Stimulated activated CD4-positive, alpha-beta T cell treated with anti-CD3 and anti-CD28 coated beads, Interleukin-2, amount 100 ng/mL, for 24 hours (primary cell): ENCODE data around the gene ACP1.

Experiments used
- DNase-seq, 2 donors: peaks; one replicate each; pipeline ENCODE4 v3.0.0-alpha.2; 2020

The ACP1 gene

GRCh38 chr2:256094-256493 is 8.7 kb upstream of the ACP1 start:
- DNase-seq: no peak

- DNase-seq: no peak
Observed at GRCh38 chr2:257429-257828, 7.3 kb upstream of the ACP1 start.

- DNase-seq: no peak
Observed at GRCh38 chr2:257842-258241, 6.9 kb upstream of the ACP1 start.

- no peak for DNase-seq
Observed at GRCh38 chr2:258933-259332, 5.8 kb upstream of the ACP1 start.

GRCh38 chr2:259789-260331 is 4.9 kb upstream of the ACP1 start:
- DNase-seq: no peak

- no peak for DNase-seq
Observed at GRCh38 chr2:260507-261161, 4.1 kb upstream of the ACP1 start.

- DNase-seq: no peak
Observed at GRCh38 chr2:262117-262516, 2.6 kb upstream of the ACP1 start.

GRCh38 chr2:263022-263738 is 1.6 kb upstream of the ACP1 start:
- DNase-seq: no peak

GRCh38 chr2:263774-264492 is 814 bp upstream of the ACP1 start, which contains the start of gene SH3YL1:
TSS of gene SH3YL1 (minus strand) at chr2:264032. CDS start at chr2:263984, 48 bp downstream.
- DNase-seq: peak; percentile 49 to 56

GRCh38 chr2:268323-268722 is 3.6 kb downstream of the ACP1 start:
- DNase-seq: no peak

- DNase-seq: no peak
Observed at GRCh38 chr2:269356-270030, 4.7 kb downstream of the ACP1 start.

GRCh38 chr2:270861-271260 is 6.1 kb downstream of the ACP1 start:
- no peak for DNase-seq

- no peak for DNase-seq
Observed at GRCh38 chr2:271917-272316, 7.2 kb downstream of the ACP1 start.

GRCh38 chr2:273333-273732 is 8.6 kb downstream of the ACP1 start:
- DNase-seq: no peak

- no peak for DNase-seq
Observed at GRCh38 chr2:274503-274902, 9.8 kb downstream of the ACP1 start.

GRCh38 chr2:275466-275865 is 10.7 kb downstream of the ACP1 start:
- DNase-seq: no peak

- DNase-seq: no peak
Observed at GRCh38 chr2:278312-278926, 13.7 kb downstream of the ACP1 start.

- DNase-seq: no peak
Observed at GRCh38 chr2:278927-279320, 14.2 kb downstream of the ACP1 start.

GRCh38 chr2:279366-279765 is 14.6 kb downstream of the ACP1 start:
- DNase-seq: no peak

GRCh38 chr2:279956-280649 is 15.4 kb downstream of the ACP1 start:
- no peak for DNase-seq

GRCh38 chr2:280650-281110 is 15.9 kb downstream of the ACP1 start:
- DNase-seq: no peak

- DNase-seq: no peak
Observed at GRCh38 chr2:281381-281780, 16.6 kb downstream of the ACP1 start.
